GM19372 (cell line): Measurements from ENCODE around the gene TFPT.
A peak's percentile ranks its signal among the peaks of the same experiment; 100 is the strongest.
"Not testable (repeated sequence)": the region's sequence is repeated elsewhere in the genome, so short reads cannot be mapped to it uniquely, and the experiment has no call there.

ENCODE experiments used
- ATAC-seq: cut with Tn5 transposase; IDR thresholded peaks from one replicate; pipeline ENCODE4 v1.9.1; 2021; ENCODE audit warnings: mild to moderate bottlenecking, low read depth, moderate library complexity; ENCODE audit not compliant: unreplicated experiment

TFPT gene

GRCh38 chr19:54125713-54126112 lies 10.3 kb upstream of the TFPT start:
- no peak for ATAC-seq

DNA sequence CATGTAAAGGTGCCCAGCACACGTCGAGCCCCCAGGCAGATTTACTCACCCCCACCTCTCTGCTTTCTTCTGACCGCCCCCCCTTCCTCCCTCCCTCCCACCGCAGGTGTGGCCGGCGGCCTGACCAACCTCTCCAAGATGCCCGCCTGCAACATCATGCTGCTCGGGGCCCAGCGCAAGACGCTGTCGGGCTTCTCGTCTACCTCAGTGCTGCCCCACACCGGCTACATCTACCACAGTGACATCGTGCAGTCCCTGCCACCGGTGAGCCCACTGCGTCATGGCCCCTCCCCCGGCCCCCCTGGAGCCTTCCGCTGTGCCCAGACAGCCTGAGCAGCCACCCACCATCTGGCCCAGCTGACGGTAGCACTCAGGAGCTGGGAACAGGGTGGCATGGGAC lies 8.9 kb upstream of the TFPT start:
- ATAC-seq, result no peak

- ATAC-seq, result no peak
Measured at GRCh38 chr19:54123682-54124081, 8.2 kb upstream of the TFPT start.

GRCh38 chr19:54121259-54121658 lies 5.8 kb upstream of the TFPT start:
- no peak for ATAC-seq

GRCh38 chr19:54114340-54115108 lies 933 bp downstream of the TFPT start:
- ATAC-seq, result no peak

DNA sequence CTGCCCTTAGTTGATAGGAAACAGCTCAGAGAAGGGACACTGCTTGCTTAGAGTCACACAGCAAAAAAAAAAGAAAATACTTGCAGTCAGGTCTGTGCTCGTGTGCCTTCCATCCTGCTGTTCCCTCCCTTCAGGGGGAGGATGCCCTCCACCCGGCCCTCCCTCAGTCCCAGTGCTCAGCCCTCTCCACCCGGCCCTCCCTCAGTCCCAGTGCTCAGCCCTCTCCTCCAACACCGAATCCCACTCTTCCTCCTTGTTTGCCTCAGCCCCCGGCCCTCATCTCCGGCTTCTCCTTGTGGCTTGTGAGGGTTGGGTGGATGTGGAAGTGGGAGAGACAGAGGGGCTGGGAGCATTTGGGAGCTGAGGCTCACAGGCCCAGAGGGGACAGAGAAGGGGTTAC lies 5.8 kb downstream of the TFPT start:
- no peak for ATAC-seq

DNA sequence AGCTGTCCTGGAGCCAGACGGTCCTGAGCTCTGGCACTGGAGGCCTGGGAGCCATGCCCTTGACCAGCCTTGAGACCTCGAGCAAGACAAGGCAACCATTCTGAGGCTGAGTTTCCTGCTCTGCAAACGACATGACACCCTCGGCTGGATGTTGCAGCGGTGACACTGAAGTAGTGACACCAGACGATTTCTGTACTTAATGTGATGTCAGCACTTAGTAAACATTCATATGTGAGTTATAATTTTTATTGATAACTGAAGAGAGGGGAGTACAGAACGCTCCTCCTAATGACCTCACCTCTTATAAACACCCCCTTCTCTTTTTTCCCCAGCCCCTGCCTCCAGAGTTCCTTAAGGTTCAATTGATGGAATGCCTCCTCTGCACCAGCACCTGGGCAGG lies 7.0 kb downstream of the TFPT start:
- no peak for ATAC-seq

- no peak for ATAC-seq
Measured at GRCh38 chr19:54107876-54108490, 7.5 kb downstream of the TFPT start.

GRCh38 chr19:54106716-54107115 lies 8.7 kb downstream of the TFPT start:
- no peak for ATAC-seq

- no peak for ATAC-seq
Measured at GRCh38 chr19:54105796-54106195, 9.7 kb downstream of the TFPT start.

DNA sequence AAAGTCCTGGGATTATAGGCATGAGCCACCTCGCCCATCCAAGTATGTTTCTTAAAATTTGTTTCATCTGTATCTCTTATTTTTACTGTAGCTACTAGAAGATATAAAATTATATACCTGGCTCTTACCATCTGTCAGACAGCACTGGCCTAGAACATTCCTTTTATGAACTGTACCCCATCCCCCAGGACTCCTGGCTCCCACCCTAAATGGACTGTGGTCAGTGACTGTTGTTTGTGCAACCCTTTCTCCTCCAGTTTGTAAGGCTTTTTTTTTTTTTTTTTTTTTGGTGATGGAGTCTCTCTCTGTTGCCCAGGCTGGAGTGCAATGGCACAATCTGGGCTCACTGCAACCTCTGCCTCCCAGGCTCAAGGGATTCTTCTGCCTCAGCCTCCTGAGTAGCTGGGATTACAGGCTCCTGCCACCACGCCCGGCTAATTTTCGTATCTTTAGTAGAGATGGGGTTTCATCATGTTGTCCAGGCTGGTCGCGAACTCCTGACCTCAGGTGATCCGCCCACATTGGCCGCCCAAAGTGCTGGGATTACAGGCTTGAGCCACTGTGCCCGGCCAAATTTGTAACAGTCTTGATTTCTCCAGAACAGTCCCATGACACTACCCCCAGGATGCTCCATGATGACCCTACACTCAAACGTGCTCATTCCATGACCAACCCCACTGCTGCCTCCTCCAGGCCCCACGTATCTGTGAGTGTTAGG lies 10.3 kb downstream of the TFPT start:
- ATAC-seq, result no peak

- ATAC-seq, result peak; percentile 98
Measured at GRCh38 chr19:54102421-54103169, 12.9 kb downstream of the TFPT start, which contains the start of gene NDUFA3. Gene NDUFA3, plus strand, starts transcription at chr19:54102855. Its CDS starts 24 bp downstream, at chr19:54102879.

DNA sequence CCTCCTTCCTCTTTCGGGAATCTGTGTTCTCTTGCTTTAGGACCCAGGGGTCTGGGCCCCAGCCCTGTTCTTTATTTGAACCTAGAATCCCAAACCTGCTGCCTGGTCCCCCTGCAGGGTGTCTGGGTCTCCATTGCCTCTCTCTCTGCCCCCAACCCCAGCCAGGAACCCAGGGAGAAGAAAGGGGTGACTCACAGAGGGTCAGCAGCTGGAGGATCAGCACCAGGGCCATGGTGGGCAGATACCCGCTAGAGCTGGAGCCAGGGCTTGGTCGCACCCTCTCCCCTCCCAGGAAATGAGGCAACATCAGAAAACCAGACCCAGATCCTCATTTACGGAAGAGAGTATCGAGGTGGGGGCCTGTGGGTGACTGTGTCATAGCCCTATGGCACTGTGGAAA lies 14.9 kb downstream of the TFPT start, which contains the start of gene OSCAR:
OSCAR (minus strand) TSS at position 243 of the 400 bp plus-strand sequence; CDS start at position 232, 11 bp downstream.
- ATAC-seq, result no peak

DNA sequence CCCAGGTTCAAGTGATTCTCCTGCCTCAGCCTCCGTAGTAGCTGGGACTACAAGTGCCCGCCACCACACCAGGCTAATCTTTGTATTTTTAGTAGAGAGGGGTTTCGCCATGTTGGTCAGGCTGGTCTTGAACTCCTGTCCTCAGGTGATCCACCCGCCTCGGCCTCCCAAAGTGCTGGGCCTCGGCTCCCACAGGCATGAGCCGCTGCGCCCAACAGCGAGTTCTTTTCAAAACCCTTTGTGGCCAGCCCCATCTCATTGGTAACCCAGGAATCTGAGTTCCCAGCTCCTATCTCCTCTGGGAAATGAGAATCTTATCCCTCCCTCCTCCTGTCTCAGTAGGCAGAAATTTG lies 15.6 kb downstream of the TFPT start:
- not testable (repeated sequence) for ATAC-seq

- ATAC-seq, result no peak
Measured at GRCh38 chr19:54099190-54099902, 16.1 kb downstream of the TFPT start.

- ATAC-seq, result no peak
Measured at GRCh38 chr19:54096617-54097106, 18.8 kb downstream of the TFPT start.

DNA sequence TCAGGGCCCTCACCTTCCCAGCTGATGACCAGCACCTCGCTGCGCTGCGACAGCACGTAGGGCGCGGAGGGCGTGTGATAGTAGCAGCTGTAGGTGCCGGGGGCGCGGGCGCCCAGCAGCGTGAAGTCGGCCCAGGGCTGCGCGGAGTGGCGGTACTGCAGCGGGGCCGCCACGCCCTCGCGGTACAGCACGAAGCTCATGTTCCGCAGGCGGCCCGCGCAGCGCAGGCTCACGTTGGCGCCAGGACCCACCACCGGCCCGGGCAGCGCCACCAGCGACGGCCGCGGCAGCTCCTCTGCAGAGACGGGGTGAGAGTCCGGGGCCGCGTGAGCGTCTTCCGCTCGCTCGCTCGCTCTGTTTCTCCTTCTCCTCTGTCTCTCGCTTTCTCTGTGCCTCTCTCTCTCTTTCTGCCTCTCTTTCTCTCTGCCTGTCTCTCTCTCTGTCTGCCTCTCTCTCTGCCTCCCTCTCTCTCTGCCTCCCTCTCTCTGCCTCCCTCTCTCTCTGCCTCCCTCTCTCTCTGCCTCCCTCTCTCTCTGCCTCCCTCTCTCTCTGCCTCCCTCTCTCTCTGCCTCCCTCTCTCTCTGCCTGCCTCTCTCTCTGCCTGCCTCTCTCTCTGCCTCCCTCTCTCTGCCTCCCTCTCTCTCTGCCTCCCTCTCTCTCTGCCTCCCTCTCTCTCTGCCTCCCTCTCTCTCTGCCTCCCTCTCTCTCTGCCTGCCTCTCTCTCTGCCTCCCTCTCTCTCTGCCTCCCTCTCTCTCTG lies 19.4 kb downstream of the TFPT start:
- ATAC-seq, result not testable (repeated sequence)

DNA sequence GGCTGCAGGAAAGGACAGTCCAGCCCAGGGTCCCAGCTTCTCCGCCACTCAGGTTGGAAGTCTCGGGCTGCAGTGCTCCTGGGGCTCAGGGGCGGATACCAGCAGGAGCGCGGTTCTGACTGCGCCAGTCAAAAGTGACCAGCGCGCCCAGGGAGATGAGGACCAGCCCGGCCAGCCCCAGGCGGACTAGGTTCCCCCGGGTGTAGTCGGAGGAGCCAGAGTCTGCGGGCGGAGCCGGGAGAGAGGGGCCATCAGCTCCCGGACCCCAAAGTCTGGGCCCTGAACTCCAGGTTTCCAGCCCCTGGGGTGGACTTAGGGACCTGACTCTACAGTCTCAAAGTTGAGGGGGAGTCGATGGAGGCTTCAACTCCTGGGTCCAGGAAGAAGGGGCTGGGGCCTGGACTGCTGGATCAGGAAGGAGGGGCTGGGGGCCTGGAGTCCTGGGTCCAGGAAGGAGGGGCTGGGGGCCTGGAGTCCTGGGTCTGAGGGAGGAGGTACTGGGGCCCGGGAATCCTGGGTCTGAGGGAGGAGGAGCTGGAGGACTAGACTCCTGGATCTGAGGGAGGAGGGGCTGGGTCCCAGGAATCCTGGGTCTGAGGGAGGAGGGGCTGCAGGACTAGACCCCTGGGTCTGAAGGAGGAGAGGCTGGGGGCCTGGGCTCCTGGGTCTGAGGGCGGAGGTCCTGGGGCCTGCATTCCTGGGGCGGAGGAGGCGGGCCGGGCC lies 20.2 kb downstream of the TFPT start:
- ATAC-seq, result no peak
